K562 (cell line): ENCODE results near the gene UNC45A. TPM values are rescaled to one million over a fixed set of nuclear protein-coding genes. Genes with fewer than 3 reads are reported as not detected.

Experiments used
- ARID1B ChIP-seq: fragments of 450-650 bp; IDR thresholded peaks from 2 replicates; pipeline ENCODE4 v1.6.1; 2016; ENCODE audit warnings: antibody characterized with exemption, mild to moderate bottlenecking, inconsistent platforms
- DPF2 ChIP-seq: fragments of 450-650 bp; IDR thresholded peaks from 2 replicates; pipeline ENCODE4 v1.6.1; 2016
- RBFOX2 ChIP-seq: fragments of 200-400 bp; formaldehyde crosslinking; IDR thresholded peaks from 2 replicates; pipeline ENCODE4 v1.6.1; 2017; ENCODE audit warnings: low read depth, mild to moderate bottlenecking, low read length, moderate library complexity
- ZFP36 ChIP-seq: fragments of 150-350 bp; IDR thresholded peaks from 2 replicates; pipeline ENCODE4 v1.6.1; 2018; ENCODE audit warnings: low read length, low read depth; ENCODE audit not compliant: partially characterized antibody
- ZNF316 ChIP-seq: fragments of 450-650 bp; IDR thresholded peaks from 2 replicates; pipeline ENCODE4 v1.6.1; 2016
- ZNF778 ChIP-seq: fragments of 450-650 bp; formaldehyde crosslinking; IDR thresholded peaks from 2 replicates; pipeline ENCODE4 v1.4.0; 2020; ENCODE audit warnings: mild to moderate bottlenecking, moderate library complexity
- polyA plus RNA-seq, 8 experiments: library from polyadenylated mRNA; depleted of rRNA in 4 of 8; stranded (reverse) in 5 of 8; unstranded in 3 of 8; fragments of >200 nt; fragmentation: Nextera tagmentation in 2 of 8; fragmentation: Illumina TruSeq in 1 of 8; extraction: Ambion mirVana in 2 of 8; extraction: Trizol in 1 of 8; gene quantifications; 2 replicates each; pipeline versions ENCODE4 v1.2.1 to v1.2.3, GENCODE V29; 2011 to 2014; ENCODE audit warnings: inconsistent platforms in 1 of 8, missing spikeins in 1 of 8
- total RNA-seq, 7 experiments: library from RNA; depleted of rRNA in 6 of 7; stranded (reverse); fragments of >200 nt in 6 of 7; fragmentation: Illumina TruSeq in 2 of 7; extraction: Trizol in 2 of 7; gene quantifications; 2 replicates each; pipeline versions ENCODE4 v1.2.1 to v1.2.3, GENCODE V29; 2011 to 2021; ENCODE audit warnings: low replicate concordance in 1 of 7
- TF ChIP-seq, protein P1 (sequence below), 2 experiments: fragments of 450-650 bp; conservative IDR thresholded peaks; 2 replicates each; pipeline ENCODE4 v1.6.1; 2017; ENCODE audit warnings: mild to moderate bottlenecking in 2 of 2, moderate library complexity in 2 of 2
- TF ChIP-seq, protein P2 (sequence below): fragments of 450-650 bp; IDR thresholded peaks from 2 replicates; pipeline ENCODE4 v1.6.1; 2018; ENCODE audit not compliant: partially characterized antibody
- TF ChIP-seq, protein P3 (sequence below), 2 experiments: fragments of 450-650 bp in 1 of 2; sonication (generic) in 1 of 2; formaldehyde crosslinking in 1 of 2; IDR thresholded peaks; 2 replicates each; pipeline versions ENCODE4 v1.7.1 to v1.9.0; 2016 to 2022; ENCODE audit warnings: inconsistent platforms in 1 of 2, mild to moderate bottlenecking in 1 of 2, missing genetic modification reagents in 1 of 2
- TF ChIP-seq, protein P4 (sequence below), 2 experiments: fragments of 450-650 bp; IDR thresholded peaks; 2 replicates each; pipeline ENCODE4 v1.6.1; 2016

UNC45A gene
- total and polyA plus RNA-seq, 9 of the 15 experiments (the other 6 are each of a cell fraction or from before 2014, with no cell fraction given), result 22.4 to 79.3 (median 43.7) TPM

DNA sequence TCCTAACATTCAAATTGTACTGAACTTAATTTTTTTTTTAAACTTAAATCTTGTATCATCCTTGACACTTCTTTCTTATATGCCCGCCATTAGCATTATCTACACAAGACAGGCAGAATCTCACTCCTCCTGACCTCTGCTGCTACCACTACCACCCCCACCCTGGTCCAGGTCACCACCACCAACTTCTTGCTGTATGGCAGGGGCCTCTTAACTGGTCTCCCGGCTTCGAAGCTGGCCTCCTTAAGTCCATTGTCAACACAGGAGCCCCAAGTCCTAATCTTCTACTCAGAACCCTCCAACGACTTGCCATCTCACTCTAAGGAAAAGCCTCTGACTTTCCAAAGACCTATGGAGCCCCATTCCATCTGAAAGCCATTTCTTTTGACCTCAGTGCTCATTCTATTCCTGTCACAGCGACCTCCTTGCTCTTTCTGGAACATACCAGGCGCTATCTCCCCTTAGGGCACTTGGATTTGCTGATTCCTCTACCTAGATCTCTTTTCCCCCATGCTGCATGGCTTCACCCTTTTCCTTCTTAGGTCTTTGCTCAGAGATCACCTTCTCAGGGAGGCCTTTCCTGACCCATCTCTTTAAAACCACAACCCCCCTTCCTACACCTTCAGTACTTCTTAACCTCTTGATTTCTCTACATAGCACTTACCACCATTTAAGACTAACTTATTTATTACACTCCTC lies 56.7 kb downstream of the UNC45A start (continued):
- TF ChIP-seq ZFP36 (peak; percentile 16), DPF2 (peak; percentile 45; the same call in 1 of the 2 replicates), ZNF778 (CRISPR knock-in tag) (no peak), ARID1B (peak; percentile 65), ZNF316 (peak; percentile 69), RBFOX2 (peak; percentile 37; the same call in 1 of the 2 replicates)
- TF ChIP-seq, protein P1, sequence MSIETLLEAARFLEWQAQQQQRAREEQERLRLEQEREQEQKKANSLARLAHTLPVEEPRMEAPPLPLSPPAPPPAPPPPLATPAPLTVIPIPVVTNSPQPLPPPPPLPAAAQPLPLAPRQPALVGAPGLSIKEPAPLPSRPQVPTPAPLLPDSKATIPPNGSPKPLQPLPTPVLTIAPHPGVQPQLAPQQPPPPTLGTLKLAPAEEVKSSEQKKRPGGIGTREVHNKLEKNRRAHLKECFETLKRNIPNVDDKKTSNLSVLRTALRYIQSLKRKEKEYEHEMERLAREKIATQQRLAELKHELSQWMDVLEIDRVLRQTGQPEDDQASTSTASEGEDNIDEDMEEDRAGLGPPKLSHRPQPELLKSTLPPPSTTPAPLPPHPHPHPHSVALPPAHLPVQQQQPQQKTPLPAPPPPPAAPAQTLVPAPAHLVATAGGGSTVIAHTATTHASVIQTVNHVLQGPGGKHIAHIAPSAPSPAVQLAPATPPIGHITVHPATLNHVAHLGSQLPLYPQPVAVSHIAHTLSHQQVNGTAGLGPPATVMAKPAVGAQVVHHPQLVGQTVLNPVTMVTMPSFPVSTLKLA (conservative IDR thresholded peaks at IDR 0.05), result peak in 1 of 2 experiments; percentile 22; a peak in 1 of 4 replicates
- TF ChIP-seq, protein P2, sequence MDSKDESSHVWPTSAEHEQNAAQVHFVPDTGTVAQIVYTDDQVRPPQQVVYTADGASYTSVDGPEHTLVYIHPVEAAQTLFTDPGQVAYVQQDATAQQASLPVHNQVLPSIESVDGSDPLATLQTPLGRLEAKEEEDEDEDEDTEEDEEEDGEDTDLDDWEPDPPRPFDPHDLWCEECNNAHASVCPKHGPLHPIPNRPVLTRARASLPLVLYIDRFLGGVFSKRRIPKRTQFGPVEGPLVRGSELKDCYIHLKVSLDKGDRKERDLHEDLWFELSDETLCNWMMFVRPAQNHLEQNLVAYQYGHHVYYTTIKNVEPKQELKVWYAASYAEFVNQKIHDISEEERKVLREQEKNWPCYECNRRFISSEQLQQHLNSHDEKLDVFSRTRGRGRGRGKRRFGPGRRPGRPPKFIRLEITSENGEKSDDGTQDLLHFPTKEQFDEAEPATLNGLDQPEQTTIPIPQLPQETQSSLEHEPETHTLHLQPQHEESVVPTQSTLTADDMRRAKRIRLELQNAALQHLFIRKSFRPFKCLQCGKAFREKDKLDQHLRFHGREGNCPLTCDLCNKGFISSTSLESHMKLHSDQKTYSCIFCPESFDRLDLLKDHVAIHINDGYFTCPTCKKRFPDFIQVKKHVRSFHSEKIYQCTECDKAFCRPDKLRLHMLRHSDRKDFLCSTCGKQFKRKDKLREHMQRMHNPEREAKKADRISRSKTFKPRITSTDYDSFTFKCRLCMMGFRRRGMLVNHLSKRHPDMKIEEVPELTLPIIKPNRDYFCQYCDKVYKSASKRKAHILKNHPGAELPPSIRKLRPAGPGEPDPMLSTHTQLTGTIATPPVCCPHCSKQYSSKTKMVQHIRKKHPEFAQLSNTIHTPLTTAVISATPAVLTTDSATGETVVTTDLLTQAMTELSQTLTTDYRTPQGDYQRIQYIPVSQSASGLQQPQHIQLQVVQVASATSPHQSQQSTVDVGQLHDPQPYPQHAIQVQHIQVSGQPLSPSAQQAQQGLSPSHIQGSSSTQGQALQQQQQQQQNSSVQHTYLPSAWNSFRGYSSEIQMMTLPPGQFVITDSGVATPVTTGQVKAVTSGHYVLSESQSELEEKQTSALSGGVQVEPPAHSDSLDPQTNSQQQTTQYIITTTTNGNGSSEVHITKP, result peak; percentile 87
- TF ChIP-seq, protein P3, sequence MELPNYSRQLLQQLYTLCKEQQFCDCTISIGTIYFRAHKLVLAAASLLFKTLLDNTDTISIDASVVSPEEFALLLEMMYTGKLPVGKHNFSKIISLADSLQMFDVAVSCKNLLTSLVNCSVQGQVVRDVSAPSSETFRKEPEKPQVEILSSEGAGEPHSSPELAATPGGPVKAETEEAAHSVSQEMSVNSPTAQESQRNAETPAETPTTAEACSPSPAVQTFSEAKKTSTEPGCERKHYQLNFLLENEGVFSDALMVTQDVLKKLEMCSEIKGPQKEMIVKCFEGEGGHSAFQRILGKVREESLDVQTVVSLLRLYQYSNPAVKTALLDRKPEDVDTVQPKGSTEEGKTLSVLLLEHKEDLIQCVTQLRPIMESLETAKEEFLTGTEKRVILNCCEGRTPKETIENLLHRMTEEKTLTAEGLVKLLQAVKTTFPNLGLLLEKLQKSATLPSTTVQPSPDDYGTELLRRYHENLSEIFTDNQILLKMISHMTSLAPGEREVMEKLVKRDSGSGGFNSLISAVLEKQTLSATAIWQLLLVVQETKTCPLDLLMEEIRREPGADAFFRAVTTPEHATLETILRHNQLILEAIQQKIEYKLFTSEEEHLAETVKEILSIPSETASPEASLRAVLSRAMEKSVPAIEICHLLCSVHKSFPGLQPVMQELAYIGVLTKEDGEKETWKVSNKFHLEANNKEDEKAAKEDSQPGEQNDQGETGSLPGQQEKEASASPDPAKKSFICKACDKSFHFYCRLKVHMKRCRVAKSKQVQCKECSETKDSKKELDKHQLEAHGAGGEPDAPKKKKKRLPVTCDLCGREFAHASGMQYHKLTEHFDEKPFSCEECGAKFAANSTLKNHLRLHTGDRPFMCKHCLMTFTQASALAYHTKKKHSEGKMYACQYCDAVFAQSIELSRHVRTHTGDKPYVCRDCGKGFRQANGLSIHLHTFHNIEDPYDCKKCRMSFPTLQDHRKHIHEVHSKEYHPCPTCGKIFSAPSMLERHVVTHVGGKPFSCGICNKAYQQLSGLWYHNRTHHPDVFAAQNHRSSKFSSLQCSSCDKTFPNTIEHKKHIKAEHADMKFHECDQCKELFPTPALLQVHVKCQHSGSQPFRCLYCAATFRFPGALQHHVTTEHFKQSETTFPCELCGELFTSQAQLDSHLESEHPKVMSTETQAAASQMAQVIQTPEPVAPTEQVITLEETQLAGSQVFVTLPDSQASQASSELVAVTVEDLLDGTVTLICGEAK (IDR thresholded peaks at IDR 0.05), result no peak
- TF ChIP-seq, protein P3 (CRISPR knock-in tag; IDR thresholded peaks at IDR 0.05), result no peak
- TF ChIP-seq, protein P4, sequence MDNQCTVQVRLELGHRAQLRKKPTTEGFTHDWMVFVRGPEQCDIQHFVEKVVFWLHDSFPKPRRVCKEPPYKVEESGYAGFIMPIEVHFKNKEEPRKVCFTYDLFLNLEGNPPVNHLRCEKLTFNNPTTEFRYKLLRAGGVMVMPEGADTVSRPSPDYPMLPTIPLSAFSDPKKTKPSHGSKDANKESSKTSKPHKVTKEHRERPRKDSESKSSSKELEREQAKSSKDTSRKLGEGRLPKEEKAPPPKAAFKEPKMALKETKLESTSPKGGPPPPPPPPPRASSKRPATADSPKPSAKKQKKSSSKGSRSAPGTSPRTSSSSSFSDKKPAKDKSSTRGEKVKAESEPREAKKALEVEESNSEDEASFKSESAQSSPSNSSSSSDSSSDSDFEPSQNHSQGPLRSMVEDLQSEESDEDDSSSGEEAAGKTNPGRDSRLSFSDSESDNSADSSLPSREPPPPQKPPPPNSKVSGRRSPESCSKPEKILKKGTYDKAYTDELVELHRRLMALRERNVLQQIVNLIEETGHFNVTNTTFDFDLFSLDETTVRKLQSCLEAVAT (IDR thresholded peaks at IDR 0.05), result peak in 1 of 2 experiments; percentile 59; a peak in 2 of 4 replicates
